Nephron (organoid): Measurements from ENCODE around the gene HSD3B1.

Experiments
- H3K27ac Mint-ChIP-seq, 3 experiments: 2 replicates each; pipeline ENCODE4 v1.8.0; 2020; ENCODE audit warnings: mixed read lengths in 3 of 3, mild to moderate bottlenecking in 2 of 3, moderate library complexity in 1 of 3
- H3K27me3 Mint-ChIP-seq: 2 replicates; pipeline ENCODE4 v1.8.0; 2021; ENCODE audit warnings: low read depth, mild to moderate bottlenecking, moderate library complexity, mixed read lengths
- H3K36me3 Mint-ChIP-seq: 2 replicates; pipeline ENCODE4 v1.8.0; 2020; ENCODE audit warnings: low read depth, mixed read lengths
- H3K4me1 Mint-ChIP-seq: 2 replicates; pipeline ENCODE4 v1.8.0; 2020; ENCODE audit warnings: mixed read lengths
- H3K4me3 Mint-ChIP-seq, 3 experiments: 2 replicates each; pipeline ENCODE4 v1.8.0; 2020; ENCODE audit warnings: mild to moderate bottlenecking in 3 of 3, mixed read lengths in 3 of 3, moderate library complexity in 2 of 3
- H3K9me3 Mint-ChIP-seq: 2 replicates; pipeline ENCODE4 v1.8.0; 2020; ENCODE audit warnings: mixed read lengths
- CTCF ChIP-seq, 3 experiments: fragments of 200-600 bp; sonication (generic); IDR thresholded peaks; one replicate each; pipeline ENCODE4 v1.5.0; 2021; ENCODE audit warnings: antibody characterized with exemption in 3 of 3; ENCODE audit not compliant: unreplicated experiment in 3 of 3

HSD3B1 gene

GRCh38 chr1:119564548-119564947 is 57.5 kb downstream of the HSD3B1 start:
- Mint-ChIP-seq H3K9me3 (no peaks in the 10 kb centered on the region), H3K4me1 (peaks cover 16% of the 10 kb centered on the region), H3K27me3 (no peaks in the 10 kb centered on the region), H3K27ac (no peak overlapping the region), H3K4me3 (no peak overlapping the region), H3K36me3 (no peaks in the 10 kb centered on the region)
- no peak for TF ChIP-seq CTCF (IDR thresholded peaks at IDR 0.05; ENCODE audit: unreplicated experiment in 3 of 3)
